ENCODE results near the gene SELENOS.
"Not testable (repeated sequence)": the region's sequence is repeated elsewhere in the genome, so short reads cannot be mapped to it uniquely, and the experiment has no call there.

The SELENOS gene

DNA sequence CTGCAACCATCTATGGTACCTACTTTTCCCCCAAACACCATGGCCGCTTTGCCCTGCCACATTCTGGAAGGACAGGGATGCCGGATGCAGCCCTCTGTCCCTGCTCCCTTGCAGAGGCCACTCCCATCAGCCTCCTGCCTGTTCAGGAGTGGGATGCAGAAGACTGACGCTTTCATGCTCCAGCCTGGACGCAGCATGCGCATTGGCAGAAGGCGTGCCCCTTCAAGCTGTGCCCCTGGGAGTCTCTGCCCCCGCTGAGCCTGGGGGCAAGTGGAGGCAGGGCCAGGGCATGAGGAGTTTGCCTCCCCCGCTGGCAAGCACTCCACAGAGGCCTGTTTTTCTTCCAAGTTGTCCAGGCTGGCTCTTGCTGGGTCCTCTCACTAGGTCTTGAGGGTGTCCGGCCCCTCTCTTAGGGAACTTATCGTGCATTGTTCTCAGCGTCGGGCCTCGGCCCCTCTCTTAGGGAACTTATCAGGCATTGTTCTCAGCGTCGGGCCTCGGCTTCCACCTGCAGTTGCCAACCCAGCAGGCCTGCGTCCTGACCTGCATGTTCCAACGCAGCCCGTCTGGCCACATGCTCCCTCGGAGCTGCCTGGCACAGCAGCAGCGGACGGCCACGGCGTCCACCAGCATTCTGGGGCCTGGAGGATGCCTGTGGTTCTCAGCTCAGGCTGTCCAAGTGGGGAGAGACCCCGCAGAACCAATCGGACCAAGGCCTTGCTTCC is 32.3 kb upstream of the SELENOS start:
- no peak for DNase-seq

DNA sequence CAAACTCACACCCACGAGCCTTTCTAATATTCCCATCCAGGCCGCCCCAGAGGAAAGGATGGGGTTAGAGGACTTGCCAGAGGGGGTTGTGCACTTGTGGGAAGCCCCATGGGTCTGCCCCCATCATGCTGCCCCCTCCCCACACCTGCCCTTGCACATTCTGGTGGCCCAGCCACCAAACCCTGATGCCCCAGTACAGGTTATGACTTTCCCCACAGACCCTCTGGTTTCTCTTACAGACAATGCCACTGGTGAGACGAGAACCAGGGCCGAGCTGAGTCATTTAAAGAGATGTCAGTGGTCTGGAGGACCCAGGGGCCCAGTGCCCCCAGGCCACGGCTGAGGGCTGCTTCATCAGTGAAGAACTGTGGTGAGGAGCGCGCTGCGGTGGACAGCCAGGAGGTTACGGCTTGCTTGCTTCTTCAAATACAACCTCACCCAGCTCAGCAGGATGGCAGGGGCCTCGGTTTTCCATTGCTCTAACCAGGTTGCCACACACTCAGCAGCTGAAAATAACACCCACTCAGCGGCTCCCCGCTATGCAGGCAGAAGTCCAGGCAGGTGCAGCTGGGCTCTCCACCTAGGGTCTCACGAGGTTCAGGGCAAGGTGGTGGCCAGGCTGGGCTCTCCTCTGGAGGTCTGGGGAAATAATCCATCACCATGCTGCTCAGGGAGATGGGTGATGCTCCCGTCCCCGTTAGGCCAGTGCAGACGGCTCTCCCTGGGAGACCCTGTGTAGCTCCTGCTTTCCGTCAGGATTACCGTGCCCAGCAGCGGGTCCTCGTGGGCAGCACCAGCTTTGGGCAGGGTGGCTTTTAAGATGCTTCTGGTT is 31.5 kb upstream of the SELENOS start:
- no peak for DNase-seq

DNA sequence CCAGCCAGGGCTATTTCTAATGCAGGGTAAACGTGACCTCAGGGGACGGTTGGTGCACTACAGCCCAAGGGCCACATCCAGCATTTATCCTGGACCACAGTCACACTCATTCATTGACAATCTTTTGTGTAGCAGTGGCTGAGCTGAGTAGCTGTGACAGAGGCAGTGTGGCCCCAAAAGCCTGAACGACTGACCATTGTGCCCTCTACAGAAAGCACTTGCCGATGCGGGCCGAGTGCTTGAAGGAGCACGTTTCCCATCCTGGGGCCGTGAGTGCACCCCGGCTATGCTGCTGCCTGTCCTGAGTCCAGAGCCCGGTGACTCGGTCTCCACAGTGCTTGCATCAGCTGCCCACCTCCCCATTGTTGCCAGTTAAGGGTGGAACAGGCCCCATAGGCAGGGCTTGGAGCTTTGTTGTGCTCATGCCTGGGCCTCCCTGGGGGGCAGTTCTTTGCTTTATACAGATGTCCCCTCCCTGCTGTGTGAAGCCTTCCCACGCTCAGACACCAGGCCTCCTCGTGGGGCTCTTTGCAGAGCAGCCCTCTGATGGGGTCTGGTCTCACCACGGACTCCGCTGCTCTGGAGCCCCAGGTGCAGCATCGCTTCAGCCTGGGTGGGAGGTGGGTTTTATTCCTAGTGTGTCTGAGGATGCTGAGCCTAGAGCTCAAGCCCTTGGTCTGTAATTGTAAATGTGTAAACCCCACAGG is 30.8 kb upstream of the SELENOS start:
- no peak for DNase-seq

- DNase-seq, result no peak
These were observed 30.0 kb upstream of the SELENOS start for GRCh38 chr15:101307048-101307896.

DNA sequence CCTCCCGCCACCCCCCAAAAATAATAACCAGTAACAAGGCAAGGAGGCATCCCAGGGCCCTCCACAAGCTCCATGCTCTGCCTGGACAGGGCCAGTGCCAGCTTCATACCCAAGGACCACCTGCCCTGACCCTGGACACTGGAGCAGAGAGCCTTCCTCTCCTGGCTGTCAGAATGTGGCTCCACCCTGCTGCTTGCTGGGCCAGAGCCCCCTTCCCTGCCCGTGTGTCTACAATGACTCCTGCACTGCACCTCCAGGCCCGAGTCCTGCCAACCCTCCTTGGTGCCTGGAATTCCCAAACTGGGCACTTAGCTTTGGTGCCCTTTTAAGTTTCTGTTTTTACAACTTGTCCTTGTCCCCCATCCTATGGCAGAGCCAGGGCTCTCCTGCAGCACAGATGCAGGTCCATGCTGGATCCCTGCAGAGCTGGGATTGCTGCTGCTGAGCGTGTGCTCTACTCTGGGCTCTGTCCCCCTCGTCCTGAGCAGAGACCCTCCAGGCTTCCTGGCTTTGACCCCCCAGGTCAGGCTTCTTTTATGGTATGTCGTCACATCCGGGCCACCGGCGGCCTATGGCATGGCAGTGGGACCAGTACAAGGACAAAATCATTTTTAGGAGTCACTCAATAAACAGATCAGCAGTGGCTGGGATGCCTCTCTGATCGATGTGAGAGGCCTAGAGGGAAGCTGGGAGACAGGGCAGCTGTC is 29.2 kb upstream of the SELENOS start:
- DNase-seq, result no peak

GRCh38 chr15:101305820-101306255 is 28.6 kb upstream of the SELENOS start:
- no peak for DNase-seq

GRCh38 chr15:101303408-101303807 is 26.1 kb upstream of the SELENOS start:
- DNase-seq, result no peak

DNA sequence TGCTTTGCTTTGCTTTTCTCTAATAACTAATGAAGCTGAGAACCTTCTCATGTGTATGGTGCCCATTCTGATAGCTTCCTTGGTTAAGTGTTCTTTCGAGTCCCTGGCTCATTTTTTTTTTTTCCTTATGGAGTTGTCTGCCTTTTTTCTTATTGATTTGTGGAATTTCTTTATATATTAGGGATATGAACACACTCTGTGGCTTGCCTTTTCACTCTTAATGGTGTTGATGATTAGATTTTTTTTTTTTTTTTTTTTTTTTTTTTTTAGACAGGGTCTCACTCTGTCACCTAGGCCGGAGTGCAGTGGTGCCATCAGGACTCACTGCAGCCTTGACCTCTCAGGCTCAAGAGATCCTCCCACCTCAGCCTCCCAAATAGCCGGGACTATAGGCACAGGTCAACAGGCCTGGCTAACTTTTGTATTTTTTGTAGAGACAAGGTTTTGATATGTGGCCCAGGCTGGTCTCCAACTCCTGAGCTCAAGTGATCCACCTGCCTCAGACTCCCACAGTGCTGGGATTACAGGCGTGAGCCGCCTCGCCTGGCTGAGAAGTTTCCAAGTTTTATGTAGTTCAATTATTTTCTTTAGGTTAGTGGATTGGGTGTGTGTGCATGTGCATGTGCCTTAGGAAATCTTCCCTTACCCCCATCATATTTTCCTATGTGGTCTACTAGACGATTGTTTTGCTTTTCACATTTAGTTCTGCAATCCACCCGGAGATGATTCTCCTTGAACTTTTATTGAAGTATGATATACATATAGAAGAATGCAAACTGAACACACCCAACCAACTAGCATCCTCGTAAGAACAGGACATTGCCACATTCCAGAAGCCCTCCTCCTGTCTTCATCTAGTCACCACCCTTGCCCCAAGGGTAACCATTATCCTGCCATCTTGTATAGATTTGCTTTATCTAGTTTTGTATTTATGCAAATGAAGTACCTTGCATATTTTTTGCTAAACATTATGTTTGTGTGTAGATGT is 19.4 kb upstream of the SELENOS start:
- no peak for DNase-seq

GRCh38 chr15:101295607-101296161 is 18.4 kb upstream of the SELENOS start:
- DNase-seq, result peak in 1 of 14 donors; percentile 31

GRCh38 chr15:101294731-101295606 is 17.7 kb upstream of the SELENOS start, which contains the start of gene SNRPA1:
SNRPA1 (minus strand) TSS chr15:101295248; CDS start chr15:101295178, 70 bp downstream.
- DNase-seq, result peak; percentile 83 to 98 (median 92)

DNA sequence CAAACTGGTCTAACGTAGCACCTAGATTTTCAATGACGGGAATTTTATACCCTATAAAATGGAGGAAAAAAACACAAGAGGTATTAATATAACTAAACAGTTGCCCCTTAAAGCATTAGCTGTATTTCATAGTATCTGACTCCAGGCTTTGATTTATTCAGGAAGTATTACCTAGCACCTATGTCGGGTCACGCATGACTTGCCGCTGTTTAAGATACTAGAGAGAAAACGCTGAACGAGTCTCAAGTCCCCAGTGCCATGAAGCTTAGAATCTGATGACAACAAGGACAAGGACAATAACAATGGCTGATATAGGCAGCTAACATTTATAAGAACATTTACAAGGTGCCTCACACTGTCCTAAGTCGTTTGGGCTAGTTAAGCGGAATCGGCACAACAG is 15.8 kb upstream of the SELENOS start:
- DNase-seq, result no peak

DNA sequence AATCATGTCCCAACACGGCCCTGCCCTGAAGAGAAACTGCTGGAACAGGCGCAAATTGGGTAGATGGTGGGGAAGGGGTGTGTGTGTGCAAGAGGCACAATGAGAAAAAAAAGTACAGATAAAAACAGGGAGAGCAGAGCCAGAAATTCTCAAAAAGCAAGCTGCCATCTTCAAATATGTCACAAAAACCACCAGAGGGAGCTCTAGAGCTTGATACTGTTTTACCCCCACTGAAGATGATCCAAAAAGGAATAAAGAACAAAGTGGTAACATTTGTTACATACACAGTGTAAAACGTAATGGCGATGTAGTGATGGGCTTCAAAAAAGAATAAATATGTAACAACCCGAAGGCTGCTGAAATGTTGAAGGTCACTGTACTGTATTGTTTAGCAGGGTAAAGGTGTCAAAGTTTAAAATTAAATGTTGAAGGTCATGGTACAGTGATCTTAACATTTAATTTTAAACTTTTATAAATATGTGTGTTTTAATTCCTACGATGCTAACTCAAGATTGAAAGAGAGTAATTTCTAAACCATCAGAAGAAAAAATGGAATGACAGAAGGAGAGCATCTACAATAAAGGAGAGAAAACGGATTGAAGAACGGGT is 11.7 kb upstream of the SELENOS start:
- no peak for DNase-seq

GRCh38 chr15:101287342-101287741 is 10.1 kb upstream of the SELENOS start:
- DNase-seq, result not testable (repeated sequence)

GRCh38 chr15:101286471-101287114 is 9.3 kb upstream of the SELENOS start:
- no peak for DNase-seq

- DNase-seq, result no peak
These were observed 6.6 kb upstream of the SELENOS start for GRCh38 chr15:101283931-101284330.

DNA sequence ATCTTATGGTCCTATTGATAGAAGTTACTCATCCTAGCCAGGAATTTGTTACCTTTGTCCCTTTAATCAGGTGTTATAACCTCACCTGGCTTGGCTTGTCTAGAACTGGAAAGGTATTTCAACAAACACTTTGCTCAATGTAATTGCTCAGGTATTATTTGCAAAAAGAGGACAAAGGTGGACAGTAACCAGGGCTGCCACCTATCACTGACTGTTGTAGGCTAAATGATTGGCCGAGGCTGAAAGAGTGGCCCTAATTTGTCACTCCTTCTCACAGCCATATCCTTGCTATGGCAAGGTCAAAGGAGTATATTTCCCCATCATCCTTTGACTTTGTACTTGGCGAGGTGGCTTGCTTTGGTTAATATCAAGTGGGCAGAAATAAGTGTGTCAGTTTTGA is 2.7 kb upstream of the SELENOS start:
- no peak for DNase-seq

GRCh38 chr15:101277943-101278564 is 769 bp upstream of the SELENOS start:
- no peak for DNase-seq
